ENCODE data around the gene KRTAP13-2.

DNA sequence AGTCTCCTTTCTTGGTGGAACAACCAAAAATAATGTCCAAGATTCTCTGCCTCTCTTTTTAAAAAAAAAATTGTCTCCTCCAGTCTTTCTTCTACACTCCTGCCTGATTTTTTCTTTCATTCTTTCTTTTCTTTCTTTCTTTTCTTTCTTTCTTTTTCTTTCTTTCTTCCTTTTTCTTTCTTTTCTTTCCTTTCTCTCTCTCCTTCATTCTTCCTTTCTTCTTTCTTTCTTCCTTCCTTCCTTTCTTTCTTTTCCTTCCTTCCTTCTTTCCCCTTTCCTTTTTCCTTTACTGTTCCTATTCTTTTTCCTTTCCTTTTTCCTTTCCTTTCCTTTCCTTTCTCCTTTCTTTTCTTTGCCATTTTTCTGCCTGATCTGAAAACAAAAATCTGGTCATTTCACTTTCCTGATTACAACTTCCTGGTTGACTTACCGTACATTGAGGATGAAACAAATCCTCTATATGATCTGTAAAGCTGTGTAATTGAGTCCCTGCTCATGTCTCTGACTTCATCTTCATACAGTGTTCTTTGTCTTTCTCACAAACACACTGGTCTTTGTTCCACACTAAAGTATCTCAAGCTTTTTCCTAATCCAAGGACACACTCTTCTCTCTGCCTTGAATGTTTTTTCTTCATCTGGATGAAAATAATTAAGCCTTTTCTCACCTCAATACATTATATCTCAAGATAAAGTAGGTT, 17.6 kb downstream of the KRTAP13-2 start:
- TF ChIP-seq, protein P1, sequence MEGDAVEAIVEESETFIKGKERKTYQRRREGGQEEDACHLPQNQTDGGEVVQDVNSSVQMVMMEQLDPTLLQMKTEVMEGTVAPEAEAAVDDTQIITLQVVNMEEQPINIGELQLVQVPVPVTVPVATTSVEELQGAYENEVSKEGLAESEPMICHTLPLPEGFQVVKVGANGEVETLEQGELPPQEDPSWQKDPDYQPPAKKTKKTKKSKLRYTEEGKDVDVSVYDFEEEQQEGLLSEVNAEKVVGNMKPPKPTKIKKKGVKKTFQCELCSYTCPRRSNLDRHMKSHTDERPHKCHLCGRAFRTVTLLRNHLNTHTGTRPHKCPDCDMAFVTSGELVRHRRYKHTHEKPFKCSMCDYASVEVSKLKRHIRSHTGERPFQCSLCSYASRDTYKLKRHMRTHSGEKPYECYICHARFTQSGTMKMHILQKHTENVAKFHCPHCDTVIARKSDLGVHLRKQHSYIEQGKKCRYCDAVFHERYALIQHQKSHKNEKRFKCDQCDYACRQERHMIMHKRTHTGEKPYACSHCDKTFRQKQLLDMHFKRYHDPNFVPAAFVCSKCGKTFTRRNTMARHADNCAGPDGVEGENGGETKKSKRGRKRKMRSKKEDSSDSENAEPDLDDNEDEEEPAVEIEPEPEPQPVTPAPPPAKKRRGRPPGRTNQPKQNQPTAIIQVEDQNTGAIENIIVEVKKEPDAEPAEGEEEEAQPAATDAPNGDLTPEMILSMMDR (IDR thresholded peaks at IDR 0.05; ENCODE audit: insufficient read depth, low read length) = no peak
- no peak for TF ChIP-seq REST (IDR thresholded peaks at IDR 0.05; ENCODE audit: insufficient replicate concordance, low read depth)

All from HL-60 (cell line).